Measurements from ENCODE around the gene PGP. TPM values are rescaled to one million over a fixed set of nuclear protein-coding genes. Genes with fewer than 3 reads are reported as not detected.

Gene PGP
- polyA plus RNA-seq, 2 of the 4 experiments (the other 2 are of a cell fraction), result 13.9 to 33.7 TPM

- TF ChIP-seq ELK1 (IDR thresholded peaks at IDR 0.05; ENCODE audit: low read depth, low read length) (no peak), FOSL2 (IDR thresholded peaks at IDR 0.05) (no peak), FOSL2 (CRISPR knock-in tag; IDR thresholded peaks at IDR 0.05) (no peak)
These were observed 19.1 kb downstream of the PGP start (continued) for GRCh38 chr16:2195322-2196161.

DNA sequence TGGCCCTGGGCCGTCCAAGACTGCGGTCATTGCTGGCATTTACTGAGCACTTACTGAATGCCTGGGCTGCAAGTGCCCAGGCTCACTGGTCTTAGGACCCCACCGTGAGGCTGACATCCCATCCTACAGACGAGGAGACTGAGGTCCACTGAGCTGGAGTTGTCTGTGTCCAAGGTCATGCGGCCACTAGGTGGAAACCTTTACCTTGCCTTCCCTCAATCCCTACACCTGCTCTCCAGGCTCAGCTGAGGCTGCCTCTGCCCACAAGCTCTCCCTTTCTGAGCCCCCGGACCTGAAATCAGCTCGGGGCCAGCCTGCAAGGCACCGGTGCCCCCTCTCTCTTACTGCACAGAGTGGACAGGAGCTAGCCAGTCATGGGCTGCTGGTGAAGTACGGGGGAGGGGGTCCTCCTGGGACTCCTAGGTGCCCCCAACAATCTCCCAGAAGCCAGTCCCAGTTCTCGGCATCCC is 19.8 kb downstream of the PGP start:
- ATAC-seq (peak; percentile 64 to 88), FAIRE-seq (no peak), DNase-seq (ENCODE audit: low read depth in 1 of 2, low spot score in 1 of 2) (peak; percentile 69 to 82)
- CTCF ChIA-PET, result interaction anchor here (0.6 to 5.0 kb wide), 30 partner anchors 9 to 316 kb away, joined by 3 to 33 read pairs (median 6); partner anchors contain the start of genes BRICD5, ECI1 and MLST8
- H3K4me1 ChIP-seq, result peaks cover 18% of the 10 kb centered on the region
- H3K27ac ChIP-seq, result no peak overlapping the region
- no peaks in the 10 kb centered on the region for H3K9me3 ChIP-seq
- POLR2A ChIA-PET, result interaction anchor here (1.0 to 2.0 kb wide), 7 partner anchors 10 to 408 kb away, joined by 3 to 17 read pairs (median 6); partner anchors contain the start of genes ECI1, MLST8, PGP and TRAF7
- TF ChIP-seq, protein P1, sequence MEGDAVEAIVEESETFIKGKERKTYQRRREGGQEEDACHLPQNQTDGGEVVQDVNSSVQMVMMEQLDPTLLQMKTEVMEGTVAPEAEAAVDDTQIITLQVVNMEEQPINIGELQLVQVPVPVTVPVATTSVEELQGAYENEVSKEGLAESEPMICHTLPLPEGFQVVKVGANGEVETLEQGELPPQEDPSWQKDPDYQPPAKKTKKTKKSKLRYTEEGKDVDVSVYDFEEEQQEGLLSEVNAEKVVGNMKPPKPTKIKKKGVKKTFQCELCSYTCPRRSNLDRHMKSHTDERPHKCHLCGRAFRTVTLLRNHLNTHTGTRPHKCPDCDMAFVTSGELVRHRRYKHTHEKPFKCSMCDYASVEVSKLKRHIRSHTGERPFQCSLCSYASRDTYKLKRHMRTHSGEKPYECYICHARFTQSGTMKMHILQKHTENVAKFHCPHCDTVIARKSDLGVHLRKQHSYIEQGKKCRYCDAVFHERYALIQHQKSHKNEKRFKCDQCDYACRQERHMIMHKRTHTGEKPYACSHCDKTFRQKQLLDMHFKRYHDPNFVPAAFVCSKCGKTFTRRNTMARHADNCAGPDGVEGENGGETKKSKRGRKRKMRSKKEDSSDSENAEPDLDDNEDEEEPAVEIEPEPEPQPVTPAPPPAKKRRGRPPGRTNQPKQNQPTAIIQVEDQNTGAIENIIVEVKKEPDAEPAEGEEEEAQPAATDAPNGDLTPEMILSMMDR (IDR thresholded peaks at IDR 0.05), result peak; percentile 74
- TF ChIP-seq RAD21 (conservative IDR thresholded peaks at IDR 0.05 in 1 of 2, IDR thresholded peaks at IDR 0.05 in 1 of 2), result peak; percentile 77 to 87
- TF ChIP-seq KDM1A (IDR thresholded peaks at IDR 0.05; ENCODE audit: low read depth), result peak; percentile 89
- no peak for TF ChIP-seq RARB (CRISPR knock-in tag; IDR thresholded peaks at IDR 0.05)
- peak; percentile 79; the same call in 1 of the 2 replicates for TF ChIP-seq CHD4 (IDR thresholded peaks at IDR 0.05; ENCODE audit: borderline replicate concordance)
- TF ChIP-seq JUN (IDR thresholded peaks at IDR 0.05), result no peak
- TF ChIP-seq SMC3 (IDR thresholded peaks at IDR 0.05), result peak; percentile 56; the same call in 2 of the 3 replicates
- TF ChIP-seq ESRRA (IDR thresholded peaks at IDR 0.05; ENCODE audit: borderline replicate concordance, low read length), result 0 out of 2 replicates have a peak, but pooled peaks have one; percentile 33
- peak; percentile 29; the same call in 1 of the 2 replicates for TF ChIP-seq MAX (IDR thresholded peaks at IDR 0.05)
- no peak for TF ChIP-seq POLR2AphosphoS2 (conservative IDR thresholded peaks at IDR 0.05; ENCODE audit: low read length)
- TF ChIP-seq TFCP2L1 (CRISPR knock-in tag; IDR thresholded peaks at IDR 0.05), result no peak
- H3K4me3 ChIP-seq, result no peak overlapping the region
- WGBS (ENCODE audit: missing lambda C conversion rate), result 14% methylated on average over 8 of the region's 10 CpGs
- H3K4me2 ChIP-seq, result peak overlapping the region; percentile 97

DNA sequence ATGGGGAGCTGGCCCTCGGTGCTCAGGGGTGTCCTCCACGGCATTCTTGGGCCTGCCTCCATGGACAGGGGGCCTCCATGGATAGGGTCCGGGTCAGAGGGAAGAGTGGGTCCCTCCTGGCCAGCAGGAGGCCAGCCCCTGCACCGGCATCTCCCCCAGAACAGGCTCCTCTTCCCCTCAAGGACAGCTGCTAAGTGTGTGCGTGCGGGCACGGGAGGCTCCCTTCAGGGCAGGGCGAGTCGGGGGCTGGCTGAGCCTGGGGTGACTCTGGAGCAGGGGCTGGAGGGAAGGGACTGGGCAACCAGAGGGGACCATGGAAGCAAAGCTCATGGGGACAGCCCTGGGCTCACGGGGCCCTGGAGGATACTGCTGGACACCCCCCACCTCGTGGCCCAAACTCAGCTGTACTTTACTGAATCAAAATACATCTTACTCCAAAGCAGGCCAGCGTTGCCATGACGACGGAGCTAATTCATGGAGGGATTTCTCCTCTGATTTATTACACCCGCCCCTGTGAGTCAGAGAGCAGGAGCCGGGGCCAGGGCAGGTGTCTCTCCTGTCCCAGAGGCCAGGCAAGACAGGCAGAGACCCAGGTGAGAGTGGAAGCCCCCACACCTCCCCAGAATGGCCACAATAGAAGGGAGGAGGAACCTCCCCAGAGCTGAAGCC is 20.3 kb downstream of the PGP start:
- H3K27ac ChIP-seq, result no peak overlapping the region
- peaks cover 18% of the 10 kb centered on the region for H3K4me1 ChIP-seq
- WGBS (ENCODE audit: missing lambda C conversion rate), result 47% methylated on average over 11 of the region's 16 CpGs
- ATAC-seq (peak; percentile 3 to 13; a peak in 4 of 6 replicates), FAIRE-seq (no peak), DNase-seq (ENCODE audit: low read depth in 1 of 2, low spot score in 1 of 2) (peak; percentile 55 to 70)
- POLR2A ChIA-PET, result interaction anchor here (1.0 to 1.5 kb wide), 6 partner anchors 11 to 409 kb away, joined by 3 to 9 read pairs (median 6); partner anchors contain the start of genes ECI1, MLST8, PGP and TRAF7
- CTCF ChIA-PET, result interaction anchor here (0.6 to 5.0 kb wide), 28 partner anchors 9 to 316 kb away, joined by 3 to 33 read pairs (median 6); partner anchors contain the start of genes BRICD5, ECI1 and MLST8
- no peak overlapping the region; the same call in 2 of the 3 replicates for H3K4me2 ChIP-seq
- no peaks in the 10 kb centered on the region for H3K9me3 ChIP-seq
- no peak overlapping the region for H3K4me3 ChIP-seq
- TF ChIP-seq, protein P2, sequence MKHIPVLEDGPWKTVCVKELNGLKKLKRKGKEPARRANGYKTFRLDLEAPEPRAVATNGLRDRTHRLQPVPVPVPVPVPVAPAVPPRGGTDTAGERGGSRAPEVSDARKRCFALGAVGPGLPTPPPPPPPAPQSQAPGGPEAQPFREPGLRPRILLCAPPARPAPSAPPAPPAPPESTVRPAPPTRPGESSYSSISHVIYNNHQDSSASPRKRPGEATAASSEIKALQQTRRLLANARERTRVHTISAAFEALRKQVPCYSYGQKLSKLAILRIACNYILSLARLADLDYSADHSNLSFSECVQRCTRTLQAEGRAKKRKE (CRISPR knock-in tag; IDR thresholded peaks at IDR 0.05; ENCODE audit: low read depth), result no peak
- TF ChIP-seq NR3C1 (IDR thresholded peaks at IDR 0.05) (no peak), RAD21 (conservative IDR thresholded peaks at IDR 0.05 in 1 of 2, IDR thresholded peaks at IDR 0.05 in 1 of 2) (no peak), MAX (IDR thresholded peaks at IDR 0.05) (no peak), ZFP36 (IDR thresholded peaks at IDR 0.05; ENCODE audit: borderline replicate concordance, partially characterized antibody) (no peak), BHLHE40 (IDR thresholded peaks at IDR 0.05; ENCODE audit: low read depth, low read length) (no peak), EHMT2 (IDR thresholded peaks at IDR 0.05; ENCODE audit: low read depth) (no peak), EHF (CRISPR knock-in tag; IDR thresholded peaks at IDR 0.05) (no peak), TP53 (CRISPR knock-in tag; IDR thresholded peaks at IDR 0.05) (no peak), HMGXB4 (CRISPR knock-in tag; IDR thresholded peaks at IDR 0.05; ENCODE audit: borderline replicate concordance) (no peak)
- TF ChIP-seq, protein P1 (IDR thresholded peaks at IDR 0.05), result no peak
